Measurements from ENCODE around the gene PPM1H. TPM values are rescaled to one million over a fixed set of nuclear protein-coding genes. Genes with fewer than 3 reads are reported as not detected.

Gene PPM1H
- total RNA-seq, 1 experiment from 2014 or later: 37.1 TPM

DNA sequence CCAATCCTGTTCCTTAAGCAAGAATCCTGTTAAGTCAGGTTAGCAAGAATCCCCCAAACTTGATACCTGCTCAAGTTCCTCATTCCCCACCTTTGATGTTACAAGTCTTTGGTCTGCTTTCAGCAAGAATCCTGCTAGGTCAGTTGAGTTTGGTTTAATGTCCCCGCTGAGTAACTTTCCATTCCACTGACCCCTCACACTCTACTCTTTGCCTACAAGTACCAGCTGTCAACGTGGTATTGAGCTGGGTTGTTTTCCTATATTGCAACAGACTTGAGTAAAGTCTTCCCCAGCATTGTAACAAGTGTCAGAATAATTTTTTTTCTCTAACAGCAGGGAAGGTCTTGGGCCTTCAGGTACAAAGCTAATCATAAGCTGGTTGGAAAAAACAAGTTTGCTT lies 6.3 kb downstream of the PPM1H start:
- CTCF ChIA-PET: interaction anchor here (0.6 to 2.4 kb wide), 2 partner anchors 55 to 76 kb away, joined by 3 to 8 read pairs; no protein-coding TSS in a partner anchor
- TF ChIP-seq ZNF232 (CRISPR knock-in tag; IDR thresholded peaks at IDR 0.05): no peak
- Mint-ChIP-seq H3K4me3 (no peak overlapping the region), H3K9me3 (no peaks in the 10 kb centered on the region), H3K27ac (peak overlapping the region; percentile 18), H3K4me1 (peaks cover 53% of the 10 kb centered on the region), H3K27me3 (ENCODE audit: low read depth) (no peaks in the 10 kb centered on the region), H3K36me3 (no peaks in the 10 kb centered on the region)
- POLR2A ChIA-PET: no interaction called here
- no peak for ATAC-seq
- DNase-seq (ENCODE audit: low spot score): no peak

DNA sequence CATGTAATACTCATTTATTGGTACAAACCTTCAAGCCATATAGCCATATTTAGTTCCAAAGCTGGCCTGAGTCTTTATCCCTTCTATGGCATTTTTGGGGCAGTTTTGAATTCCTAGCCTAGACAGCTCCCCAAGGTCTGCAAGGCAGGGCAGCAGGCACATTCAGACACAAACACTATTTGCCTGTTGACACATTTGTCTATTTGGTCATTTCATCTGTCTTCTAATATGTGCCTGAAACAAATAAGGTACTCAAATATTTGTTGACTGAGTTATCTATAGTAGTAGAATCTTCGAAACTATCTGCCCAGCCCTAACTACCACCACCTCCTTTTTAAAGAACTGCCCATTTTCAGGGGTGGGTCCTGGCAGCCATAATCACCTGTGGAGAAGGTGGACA lies 9.3 kb downstream of the PPM1H start:
- Mint-ChIP-seq H3K4me3 (no peak overlapping the region), H3K9me3 (no peaks in the 10 kb centered on the region), H3K4me1 (peaks cover 46% of the 10 kb centered on the region)

DNA sequence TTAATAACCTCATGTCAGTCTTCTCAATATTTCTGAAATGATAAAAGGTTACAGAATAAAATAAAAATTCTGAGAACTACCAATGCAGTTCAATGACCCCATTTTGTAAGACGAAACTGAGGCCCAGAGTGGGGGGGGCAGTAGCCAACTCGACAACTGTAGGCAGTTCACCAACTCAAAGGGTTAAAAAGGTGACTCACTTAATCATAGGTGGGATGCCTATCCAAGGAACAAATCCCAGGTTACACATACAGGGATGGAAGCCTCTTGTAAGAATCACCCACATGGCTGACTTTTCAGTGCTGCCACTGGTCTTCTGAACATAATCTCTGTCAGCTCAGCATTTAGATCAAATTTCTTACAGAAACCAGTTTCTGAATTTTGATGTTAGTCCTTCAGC lies 10.9 kb downstream of the PPM1H start:
- peaks cover 40% of the 10 kb centered on the region for H3K4me1 Mint-ChIP-seq
- no peak overlapping the region for H3K4me3 Mint-ChIP-seq
- no peaks in the 10 kb centered on the region for H3K36me3 Mint-ChIP-seq
- no peaks in the 10 kb centered on the region for H3K27me3 Mint-ChIP-seq (ENCODE audit: low read depth)
- ATAC-seq (no peak), DNase-seq (ENCODE audit: low spot score) (no peak)
- no peaks in the 10 kb centered on the region for H3K9me3 Mint-ChIP-seq
- CTCF ChIA-PET: no interaction called here
- POLR2A ChIA-PET: no interaction called here
- no peak overlapping the region for H3K27ac Mint-ChIP-seq
- TF ChIP-seq, protein P1, sequence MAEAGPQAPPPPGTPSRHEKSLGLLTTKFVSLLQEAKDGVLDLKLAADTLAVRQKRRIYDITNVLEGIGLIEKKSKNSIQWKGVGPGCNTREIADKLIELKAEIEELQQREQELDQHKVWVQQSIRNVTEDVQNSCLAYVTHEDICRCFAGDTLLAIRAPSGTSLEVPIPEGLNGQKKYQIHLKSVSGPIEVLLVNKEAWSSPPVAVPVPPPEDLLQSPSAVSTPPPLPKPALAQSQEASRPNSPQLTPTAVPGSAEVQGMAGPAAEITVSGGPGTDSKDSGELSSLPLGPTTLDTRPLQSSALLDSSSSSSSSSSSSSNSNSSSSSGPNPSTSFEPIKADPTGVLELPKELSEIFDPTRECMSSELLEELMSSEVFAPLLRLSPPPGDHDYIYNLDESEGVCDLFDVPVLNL (CRISPR knock-in tag; IDR thresholded peaks at IDR 0.05; ENCODE audit: borderline replicate concordance, low read depth): no peak
- TF ChIP-seq, protein P2, sequence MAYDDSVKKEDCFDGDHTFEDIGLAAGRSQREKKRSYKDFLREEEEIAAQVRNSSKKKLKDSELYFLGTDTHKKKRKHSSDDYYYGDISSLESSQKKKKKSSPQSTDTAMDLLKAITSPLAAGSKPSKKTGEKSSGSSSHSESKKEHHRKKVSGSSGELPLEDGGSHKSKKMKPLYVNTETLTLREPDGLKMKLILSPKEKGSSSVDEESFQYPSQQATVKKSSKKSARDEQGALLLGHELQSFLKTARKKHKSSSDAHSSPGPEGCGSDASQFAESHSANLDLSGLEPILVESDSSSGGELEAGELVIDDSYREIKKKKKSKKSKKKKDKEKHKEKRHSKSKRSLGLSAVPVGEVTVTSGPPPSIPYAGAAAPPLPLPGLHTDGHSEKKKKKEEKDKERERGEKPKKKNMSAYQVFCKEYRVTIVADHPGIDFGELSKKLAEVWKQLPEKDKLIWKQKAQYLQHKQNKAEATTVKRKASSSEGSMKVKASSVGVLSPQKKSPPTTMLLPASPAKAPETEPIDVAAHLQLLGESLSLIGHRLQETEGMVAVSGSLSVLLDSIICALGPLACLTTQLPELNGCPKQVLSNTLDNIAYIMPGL (CRISPR knock-in tag; IDR thresholded peaks at IDR 0.05): no peak
- no peak for TF ChIP-seq PRRX2 (CRISPR knock-in tag; IDR thresholded peaks at IDR 0.05)

More for the DNA sequence above, 9.3 kb downstream of the PPM1H start:
- DNase-seq (ENCODE audit: low spot score) (no peak), ATAC-seq (no peak)
- ChIA-PET POLR2A (interaction anchor here (0.6 kb wide), 1 partner anchor 9 kb away, joined by 3 read pairs; no protein-coding TSS in a partner anchor), CTCF (interaction anchor here (2.0 kb wide), 1 partner anchor 9 kb away, joined by 7 read pairs; the partner anchor contains the start of gene PPM1H)
- H3K27me3 Mint-ChIP-seq (ENCODE audit: low read depth): no peaks in the 10 kb centered on the region
- no peak overlapping the region for H3K27ac Mint-ChIP-seq
- no peaks in the 10 kb centered on the region for H3K36me3 Mint-ChIP-seq
- TF ChIP-seq, protein P3, sequence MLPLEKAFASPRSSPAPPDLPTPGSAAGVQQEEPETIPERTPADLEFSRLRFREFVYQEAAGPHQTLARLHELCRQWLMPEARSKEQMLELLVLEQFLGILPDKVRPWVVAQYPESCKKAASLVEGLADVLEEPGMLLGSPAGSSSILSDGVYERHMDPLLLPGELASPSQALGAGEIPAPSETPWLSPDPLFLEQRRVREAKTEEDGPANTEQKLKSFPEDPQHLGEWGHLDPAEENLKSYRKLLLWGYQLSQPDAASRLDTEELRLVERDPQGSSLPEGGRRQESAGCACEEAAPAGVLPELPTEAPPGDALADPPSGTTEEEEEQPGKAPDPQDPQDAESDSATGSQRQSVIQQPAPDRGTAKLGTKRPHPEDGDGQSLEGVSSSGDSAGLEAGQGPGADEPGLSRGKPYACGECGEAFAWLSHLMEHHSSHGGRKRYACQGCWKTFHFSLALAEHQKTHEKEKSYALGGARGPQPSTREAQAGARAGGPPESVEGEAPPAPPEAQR (CRISPR knock-in tag; IDR thresholded peaks at IDR 0.05): no peak
- TF ChIP-seq GTF2I (CRISPR knock-in tag; conservative IDR thresholded peaks at IDR 0.05) (no peak), FOXJ3 (CRISPR knock-in tag; IDR thresholded peaks at IDR 0.05; ENCODE audit: borderline replicate concordance) (no peak), ZNF219 (CRISPR knock-in tag; IDR thresholded peaks at IDR 0.05; ENCODE audit: borderline replicate concordance) (no peak), ATF1 (CRISPR knock-in tag; IDR thresholded peaks at IDR 0.05) (no peak), ZBTB21 (CRISPR knock-in tag; IDR thresholded peaks at IDR 0.05; ENCODE audit: borderline replicate concordance) (no peak), FOXP1 (CRISPR knock-in tag; IDR thresholded peaks at IDR 0.05; ENCODE audit: borderline replicate concordance) (no peak), FOXK1 (CRISPR knock-in tag; IDR thresholded peaks at IDR 0.05) (no peak)
- TF ChIP-seq, protein P4, sequence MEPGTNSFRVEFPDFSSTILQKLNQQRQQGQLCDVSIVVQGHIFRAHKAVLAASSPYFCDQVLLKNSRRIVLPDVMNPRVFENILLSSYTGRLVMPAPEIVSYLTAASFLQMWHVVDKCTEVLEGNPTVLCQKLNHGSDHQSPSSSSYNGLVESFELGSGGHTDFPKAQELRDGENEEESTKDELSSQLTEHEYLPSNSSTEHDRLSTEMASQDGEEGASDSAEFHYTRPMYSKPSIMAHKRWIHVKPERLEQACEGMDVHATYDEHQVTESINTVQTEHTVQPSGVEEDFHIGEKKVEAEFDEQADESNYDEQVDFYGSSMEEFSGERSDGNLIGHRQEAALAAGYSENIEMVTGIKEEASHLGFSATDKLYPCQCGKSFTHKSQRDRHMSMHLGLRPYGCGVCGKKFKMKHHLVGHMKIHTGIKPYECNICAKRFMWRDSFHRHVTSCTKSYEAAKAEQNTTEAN (CRISPR knock-in tag; IDR thresholded peaks at IDR 0.05): no peak
- TF ChIP-seq, protein P5, sequence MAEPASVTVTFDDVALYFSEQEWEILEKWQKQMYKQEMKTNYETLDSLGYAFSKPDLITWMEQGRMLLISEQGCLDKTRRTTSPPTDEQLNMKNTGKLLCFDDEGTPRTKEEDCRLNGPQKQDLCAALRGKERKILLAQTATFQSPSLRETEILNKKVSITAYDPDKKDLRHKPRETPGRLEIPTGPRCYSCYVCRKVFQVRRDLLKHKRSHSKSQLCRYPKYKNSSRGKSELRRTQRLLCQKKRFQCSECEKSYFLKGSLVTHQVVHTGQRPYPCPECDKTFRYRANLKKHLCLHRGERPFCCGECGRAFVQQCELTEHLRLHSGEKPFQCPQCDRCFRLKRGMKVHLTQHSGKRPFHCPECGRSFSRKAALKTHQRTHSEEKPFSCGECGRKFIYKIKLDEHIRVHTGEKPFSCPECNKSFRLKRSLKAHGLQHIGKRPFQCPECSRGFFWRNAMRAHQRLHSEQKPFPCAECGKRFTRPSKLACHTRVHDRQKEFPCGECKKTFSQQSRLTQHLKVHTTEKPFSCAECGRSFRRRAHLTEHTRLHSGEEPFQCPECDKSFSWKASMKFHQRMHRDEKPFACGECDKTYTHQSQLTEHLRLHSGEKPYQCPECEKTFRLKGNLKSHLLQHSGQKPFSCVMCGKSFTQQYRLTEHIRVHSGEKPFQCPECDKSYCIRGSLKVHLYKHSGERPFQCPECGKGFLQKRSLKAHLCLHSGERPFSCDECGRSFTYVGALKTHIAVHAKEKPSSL (CRISPR knock-in tag; conservative IDR thresholded peaks at IDR 0.05): no peak

Data from WTC11 (cell line).